ENCODE data around the gene SLC6A15.

- TF ChIP-seq, protein P1, sequence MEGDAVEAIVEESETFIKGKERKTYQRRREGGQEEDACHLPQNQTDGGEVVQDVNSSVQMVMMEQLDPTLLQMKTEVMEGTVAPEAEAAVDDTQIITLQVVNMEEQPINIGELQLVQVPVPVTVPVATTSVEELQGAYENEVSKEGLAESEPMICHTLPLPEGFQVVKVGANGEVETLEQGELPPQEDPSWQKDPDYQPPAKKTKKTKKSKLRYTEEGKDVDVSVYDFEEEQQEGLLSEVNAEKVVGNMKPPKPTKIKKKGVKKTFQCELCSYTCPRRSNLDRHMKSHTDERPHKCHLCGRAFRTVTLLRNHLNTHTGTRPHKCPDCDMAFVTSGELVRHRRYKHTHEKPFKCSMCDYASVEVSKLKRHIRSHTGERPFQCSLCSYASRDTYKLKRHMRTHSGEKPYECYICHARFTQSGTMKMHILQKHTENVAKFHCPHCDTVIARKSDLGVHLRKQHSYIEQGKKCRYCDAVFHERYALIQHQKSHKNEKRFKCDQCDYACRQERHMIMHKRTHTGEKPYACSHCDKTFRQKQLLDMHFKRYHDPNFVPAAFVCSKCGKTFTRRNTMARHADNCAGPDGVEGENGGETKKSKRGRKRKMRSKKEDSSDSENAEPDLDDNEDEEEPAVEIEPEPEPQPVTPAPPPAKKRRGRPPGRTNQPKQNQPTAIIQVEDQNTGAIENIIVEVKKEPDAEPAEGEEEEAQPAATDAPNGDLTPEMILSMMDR (IDR thresholded peaks at IDR 0.05 in 2 of 3, conservative IDR thresholded peaks at IDR 0.05 in 1 of 3; ENCODE audit: borderline replicate concordance in 1 of 3, insufficient read depth in 1 of 3, low read depth in 2 of 3, low read length in 2 of 3), result no peak
- TF ChIP-seq, protein P2, sequence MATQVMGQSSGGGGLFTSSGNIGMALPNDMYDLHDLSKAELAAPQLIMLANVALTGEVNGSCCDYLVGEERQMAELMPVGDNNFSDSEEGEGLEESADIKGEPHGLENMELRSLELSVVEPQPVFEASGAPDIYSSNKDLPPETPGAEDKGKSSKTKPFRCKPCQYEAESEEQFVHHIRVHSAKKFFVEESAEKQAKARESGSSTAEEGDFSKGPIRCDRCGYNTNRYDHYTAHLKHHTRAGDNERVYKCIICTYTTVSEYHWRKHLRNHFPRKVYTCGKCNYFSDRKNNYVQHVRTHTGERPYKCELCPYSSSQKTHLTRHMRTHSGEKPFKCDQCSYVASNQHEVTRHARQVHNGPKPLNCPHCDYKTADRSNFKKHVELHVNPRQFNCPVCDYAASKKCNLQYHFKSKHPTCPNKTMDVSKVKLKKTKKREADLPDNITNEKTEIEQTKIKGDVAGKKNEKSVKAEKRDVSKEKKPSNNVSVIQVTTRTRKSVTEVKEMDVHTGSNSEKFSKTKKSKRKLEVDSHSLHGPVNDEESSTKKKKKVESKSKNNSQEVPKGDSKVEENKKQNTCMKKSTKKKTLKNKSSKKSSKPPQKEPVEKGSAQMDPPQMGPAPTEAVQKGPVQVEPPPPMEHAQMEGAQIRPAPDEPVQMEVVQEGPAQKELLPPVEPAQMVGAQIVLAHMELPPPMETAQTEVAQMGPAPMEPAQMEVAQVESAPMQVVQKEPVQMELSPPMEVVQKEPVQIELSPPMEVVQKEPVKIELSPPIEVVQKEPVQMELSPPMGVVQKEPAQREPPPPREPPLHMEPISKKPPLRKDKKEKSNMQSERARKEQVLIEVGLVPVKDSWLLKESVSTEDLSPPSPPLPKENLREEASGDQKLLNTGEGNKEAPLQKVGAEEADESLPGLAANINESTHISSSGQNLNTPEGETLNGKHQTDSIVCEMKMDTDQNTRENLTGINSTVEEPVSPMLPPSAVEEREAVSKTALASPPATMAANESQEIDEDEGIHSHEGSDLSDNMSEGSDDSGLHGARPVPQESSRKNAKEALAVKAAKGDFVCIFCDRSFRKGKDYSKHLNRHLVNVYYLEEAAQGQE (IDR thresholded peaks at IDR 0.05; ENCODE audit: low read depth), result no peak
- TF ChIP-seq RAD21 (IDR thresholded peaks at IDR 0.05; ENCODE audit: low read depth) (no peak), CEBPB (IDR thresholded peaks at IDR 0.05; ENCODE audit: low read depth) (no peak)
These were observed 12.4 kb upstream of the SLC6A15 start for GRCh38 chr12:84924981-84925380.

Data from HCT116 (cell line).